ENCODE measurements around the gene FCAMR.
A peak's percentile ranks its signal among the peaks of the same experiment; 100 is the strongest.

The FCAMR gene

DNA sequence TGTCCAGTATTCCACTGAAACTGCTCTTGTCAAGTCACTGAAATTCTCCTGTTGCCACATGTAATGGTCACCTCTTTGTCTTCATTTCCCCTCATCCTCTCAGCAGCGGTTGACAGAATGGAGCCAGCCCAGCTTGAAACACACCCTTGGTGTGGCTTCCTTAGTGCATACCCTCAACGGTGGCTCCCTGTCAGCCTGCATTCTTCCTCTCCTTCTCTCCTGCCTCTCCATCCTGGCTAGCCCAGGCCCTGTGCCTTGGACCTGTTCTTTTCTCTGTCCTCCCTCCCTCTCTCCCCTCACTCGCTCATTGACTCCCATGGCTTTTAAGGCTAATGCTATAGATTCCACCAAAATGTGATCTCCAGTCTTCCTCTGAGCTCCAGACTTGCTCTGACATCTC lies 52.2 kb downstream of the FCAMR start:
- H3K36me3 ChIP-seq (ENCODE audit: control insufficient read depth in 1 of 2, insufficient read depth in 2 of 2, low read depth in 1 of 2, low read length in 2 of 2), result no peaks in the 10 kb centered on the region
- no peak for DNase-seq
- H3K9me3 ChIP-seq (ENCODE audit: control insufficient read depth, low read length), result no peaks in the 10 kb centered on the region
- no peak overlapping the region for H4K91ac ChIP-seq (ENCODE audit: low read length)
- no peak overlapping the region for H2AK5ac ChIP-seq (ENCODE audit: low read length, severe bottlenecking)
- no peak overlapping the region for H2BK12ac ChIP-seq (ENCODE audit: low read length in 2 of 2)
- no peak overlapping the region for H3K4ac ChIP-seq (ENCODE audit: low read depth in 1 of 2, low read length in 2 of 2)
- H4K8ac ChIP-seq (ENCODE audit: low read length), result no peak overlapping the region
- H3K4me1 ChIP-seq (ENCODE audit: control insufficient read depth, insufficient read depth, low read depth, low read length), result peaks cover 2% of the 10 kb centered on the region
- no peak overlapping the region for H3K4me3 ChIP-seq (ENCODE audit: insufficient read depth in 1 of 2, low read depth in 1 of 2, low read length in 2 of 2)
- no peak overlapping the region for H3K14ac ChIP-seq (ENCODE audit: low read length in 2 of 2)
- H2AFZ ChIP-seq (ENCODE audit: low read depth, low read length), result no peak overlapping the region
- no peak overlapping the region for H3K4me2 ChIP-seq (ENCODE audit: low read length, poor library complexity, severe bottlenecking)
- peaks cover 28 to 61% of the 10 kb centered on the region in 2 experiments for H3K27me3 ChIP-seq (ENCODE audit: control insufficient read depth in 1 of 2, insufficient read depth in 1 of 2, low read length in 2 of 2)
- H3K18ac ChIP-seq (ENCODE audit: low read depth in 1 of 2, low read length in 2 of 2), result no peak overlapping the region
- H3K27ac ChIP-seq (ENCODE audit: low read length, poor library complexity, severe bottlenecking), result no peak overlapping the region
- H3K23ac ChIP-seq (ENCODE audit: low read length in 2 of 2), result no peak overlapping the region
- H2BK15ac ChIP-seq (ENCODE audit: low read depth, poor library complexity, severe bottlenecking), result no peak overlapping the region
- 96% methylated on average over 3 of the region's 3 CpGs for whole genome bisulfite sequencing
- H3K79me1 ChIP-seq (replicated peaks; ENCODE audit: low read length, poor library complexity, severe bottlenecking), result no peaks in the 10 kb centered on the region
- H3K9ac ChIP-seq (ENCODE audit: low read length), result no peak overlapping the region
- no peak overlapping the region for H2BK120ac ChIP-seq (ENCODE audit: low read depth, low read length)
- no peak overlapping the region for H2BK5ac ChIP-seq (ENCODE audit: low read depth, low read length, poor library complexity, severe bottlenecking)

GRCh38 chr1:206916000-206916709 lies 54.1 kb downstream of the FCAMR start:
- H3K4ac ChIP-seq (ENCODE audit: low read depth in 1 of 2, low read length in 2 of 2), result no peak overlapping the region
- H3K9ac ChIP-seq (ENCODE audit: low read length), result no peak overlapping the region
- 88% methylated on average over 7 of the region's 8 CpGs for WGBS
- H4K91ac ChIP-seq (ENCODE audit: low read length), result no peak overlapping the region
- H2BK5ac ChIP-seq (ENCODE audit: low read depth, low read length, poor library complexity, severe bottlenecking), result no peak overlapping the region
- no peak overlapping the region for H3K23ac ChIP-seq (ENCODE audit: low read length in 2 of 2)
- no peak overlapping the region for H3K14ac ChIP-seq (ENCODE audit: low read length in 2 of 2)
- H3K4me3 ChIP-seq (ENCODE audit: insufficient read depth in 1 of 2, low read depth in 1 of 2, low read length in 2 of 2), result no peak overlapping the region
- no peaks in the 10 kb centered on the region for H3K36me3 ChIP-seq (ENCODE audit: control insufficient read depth in 1 of 2, insufficient read depth in 2 of 2, low read depth in 1 of 2, low read length in 2 of 2)
- no peak overlapping the region for H2BK15ac ChIP-seq (ENCODE audit: low read depth, poor library complexity, severe bottlenecking)
- no peaks in the 10 kb centered on the region for H3K79me1 ChIP-seq (replicated peaks; ENCODE audit: low read length, poor library complexity, severe bottlenecking)
- peaks cover 2% of the 10 kb centered on the region for H3K4me1 ChIP-seq (ENCODE audit: control insufficient read depth, insufficient read depth, low read depth, low read length)
- H3K27me3 ChIP-seq (ENCODE audit: control insufficient read depth in 1 of 2, insufficient read depth in 1 of 2, low read length in 2 of 2), result peaks cover 28 to 53% of the 10 kb centered on the region in 2 experiments
- H3K4me2 ChIP-seq (ENCODE audit: low read length, poor library complexity, severe bottlenecking), result no peak overlapping the region
- H2BK120ac ChIP-seq (ENCODE audit: low read depth, low read length), result no peak overlapping the region
- H3K27ac ChIP-seq (ENCODE audit: low read length, poor library complexity, severe bottlenecking), result no peak overlapping the region
- no peak overlapping the region for H3K18ac ChIP-seq (ENCODE audit: low read depth in 1 of 2, low read length in 2 of 2)
- H2AFZ ChIP-seq (ENCODE audit: low read depth, low read length), result no peak overlapping the region
- no peak overlapping the region for H2BK12ac ChIP-seq (ENCODE audit: low read length in 2 of 2)
- no peak overlapping the region for H2AK5ac ChIP-seq (ENCODE audit: low read length, severe bottlenecking)
- H3K9me3 ChIP-seq (ENCODE audit: control insufficient read depth, low read length), result no peaks in the 10 kb centered on the region
- H4K8ac ChIP-seq (ENCODE audit: low read length), result no peak overlapping the region
- no peak for DNase-seq

- Histone ChIP-seq H3K4me3 (ENCODE audit: insufficient read depth in 1 of 2, low read depth in 1 of 2, low read length in 2 of 2) (no peak overlapping the region), H2BK15ac (ENCODE audit: low read depth, poor library complexity, severe bottlenecking) (no peak overlapping the region), H2AK5ac (ENCODE audit: low read length, severe bottlenecking) (no peak overlapping the region), H3K4me2 (ENCODE audit: low read length, poor library complexity, severe bottlenecking) (no peak overlapping the region), H4K8ac (ENCODE audit: low read length) (no peak overlapping the region), H3K9me3 (ENCODE audit: control insufficient read depth, low read length) (no peaks in the 10 kb centered on the region), H2BK5ac (ENCODE audit: low read depth, low read length, poor library complexity, severe bottlenecking) (no peak overlapping the region), H3K27me3 (ENCODE audit: control insufficient read depth in 1 of 2, insufficient read depth in 1 of 2, low read length in 2 of 2) (peaks cover 33 to 56% of the 10 kb centered on the region in 2 experiments), H3K14ac (ENCODE audit: low read length in 2 of 2) (no peak overlapping the region), H3K79me1 (replicated peaks; ENCODE audit: low read length, poor library complexity, severe bottlenecking) (no peaks in the 10 kb centered on the region), H3K4ac (ENCODE audit: low read depth in 1 of 2, low read length in 2 of 2) (no peak overlapping the region), H3K27ac (ENCODE audit: low read length, poor library complexity, severe bottlenecking) (no peak overlapping the region), H2BK12ac (ENCODE audit: low read length in 2 of 2) (no peak overlapping the region), H2AFZ (ENCODE audit: low read depth, low read length) (no peak overlapping the region), H3K18ac (ENCODE audit: low read depth in 1 of 2, low read length in 2 of 2) (no peak overlapping the region), H3K23ac (ENCODE audit: low read length in 2 of 2) (no peak overlapping the region), H3K36me3 (ENCODE audit: control insufficient read depth in 1 of 2, insufficient read depth in 2 of 2, low read depth in 1 of 2, low read length in 2 of 2) (no peaks in the 10 kb centered on the region), H4K91ac (ENCODE audit: low read length) (no peak overlapping the region), H3K4me1 (ENCODE audit: control insufficient read depth, insufficient read depth, low read depth, low read length) (peaks cover 2% of the 10 kb centered on the region), H3K9ac (ENCODE audit: low read length) (no peak overlapping the region), H2BK120ac (ENCODE audit: low read depth, low read length) (no peak overlapping the region)
- DNase-seq, result no peak
- 79% methylated on average over 15 of the region's 15 CpGs for WGBS
Measured at GRCh38 chr1:206915030-206915735, 55.1 kb downstream of the FCAMR start.

GRCh38 chr1:206913766-206914537 lies 56.3 kb downstream of the FCAMR start:
- Histone ChIP-seq H2BK120ac (ENCODE audit: low read depth, low read length) (no peak overlapping the region), H3K4me1 (ENCODE audit: control insufficient read depth, insufficient read depth, low read depth, low read length) (peaks cover 11% of the 10 kb centered on the region), H3K79me1 (replicated peaks; ENCODE audit: low read length, poor library complexity, severe bottlenecking) (no peaks in the 10 kb centered on the region), H4K91ac (ENCODE audit: low read length) (no peak overlapping the region), H3K27me3 (ENCODE audit: control insufficient read depth in 1 of 2, insufficient read depth in 1 of 2, low read length in 2 of 2) (peaks cover 39 to 66% of the 10 kb centered on the region in 2 experiments), H2BK12ac (ENCODE audit: low read length in 2 of 2) (no peak overlapping the region), H3K9ac (ENCODE audit: low read length) (no peak overlapping the region), H3K14ac (ENCODE audit: low read length in 2 of 2) (no peak overlapping the region), H3K36me3 (ENCODE audit: control insufficient read depth in 1 of 2, insufficient read depth in 2 of 2, low read depth in 1 of 2, low read length in 2 of 2) (peaks cover 0 to 5% of the 10 kb centered on the region in 2 experiments), H3K23ac (ENCODE audit: low read length in 2 of 2) (no peak overlapping the region), H3K27ac (ENCODE audit: low read length, poor library complexity, severe bottlenecking) (no peak overlapping the region), H4K8ac (ENCODE audit: low read length) (no peak overlapping the region), H3K4ac (ENCODE audit: low read depth in 1 of 2, low read length in 2 of 2) (no peak overlapping the region), H2BK15ac (ENCODE audit: low read depth, poor library complexity, severe bottlenecking) (no peak overlapping the region), H3K9me3 (ENCODE audit: control insufficient read depth, low read length) (no peaks in the 10 kb centered on the region), H3K18ac (ENCODE audit: low read depth in 1 of 2, low read length in 2 of 2) (no peak overlapping the region), H2BK5ac (ENCODE audit: low read depth, low read length, poor library complexity, severe bottlenecking) (no peak overlapping the region), H2AK5ac (ENCODE audit: low read length, severe bottlenecking) (peak overlapping the region; percentile 38), H2AFZ (ENCODE audit: low read depth, low read length) (no peak overlapping the region), H3K4me3 (ENCODE audit: insufficient read depth in 1 of 2, low read depth in 1 of 2, low read length in 2 of 2) (no peak overlapping the region), H3K4me2 (ENCODE audit: low read length, poor library complexity, severe bottlenecking) (no peak overlapping the region)
- no peak for DNase-seq
- 86% methylated on average over 12 of the region's 12 CpGs for WGBS

Measured in mesenchymal stem cell (in vitro differentiated cells and primary cell).